HepG2 (cell line): Measurements from ENCODE around the gene NELFB. TPM values are rescaled to one million over a fixed set of nuclear protein-coding genes. Genes with fewer than 3 reads are reported as not detected.

Experiments used
- CHD4 ChIP-seq: fragments of 200-600 bp; sonication (generic); IDR thresholded peaks from 2 replicates; pipeline ENCODE4 v1.7.0; 2017; ENCODE audit warnings: mild to moderate bottlenecking, low read length, borderline replicate concordance
- FOXK2 ChIP-seq: fragments of 450-650 bp; IDR thresholded peaks from 2 replicates; pipeline ENCODE4 v1.6.1; 2016
- HMGA1 ChIP-seq: sonication (generic); formaldehyde crosslinking; conservative IDR thresholded peaks from 2 replicates; pipeline ENCODE4 v1.4.0; 2020; ENCODE audit warnings: missing genetic modification reagents
- IKZF5 ChIP-seq: IDR thresholded peaks from 2 replicates; pipeline ENCODE4 v1.6.1; 2018; ENCODE audit warnings: missing genetic modification reagents, mild to moderate bottlenecking, missing compliant biosample characterization
- KDM2A ChIP-seq: sonication (generic); formaldehyde crosslinking; IDR thresholded peaks from 2 replicates; pipeline ENCODE4 v1.4.0; 2020; ENCODE audit warnings: low read depth, missing genetic modification reagents, borderline replicate concordance
- NPAS2 ChIP-seq: sonication (generic); formaldehyde crosslinking; IDR thresholded peaks from 2 replicates; pipeline ENCODE4 v1.8.0; 2022; ENCODE audit warnings: mild to moderate bottlenecking, missing genetic modification reagents, borderline replicate concordance
- RFX3 ChIP-seq: IDR thresholded peaks from 2 replicates; pipeline ENCODE4 v1.6.1; 2016; ENCODE audit warnings: missing biosample characterization, missing genetic modification reagents
- RFXANK ChIP-seq: IDR thresholded peaks from 2 replicates; pipeline ENCODE4 v1.6.1; 2016
- SNAPC2 ChIP-seq: sonication (generic); formaldehyde crosslinking; IDR thresholded peaks from 2 replicates; pipeline ENCODE4 v1.8.1; 2022; ENCODE audit warnings: mild to moderate bottlenecking, missing genetic modification reagents
- SP5 ChIP-seq: IDR thresholded peaks from 2 replicates; pipeline ENCODE4 v1.6.1; 2016; ENCODE audit warnings: low read depth, borderline replicate concordance
- SPEN ChIP-seq: sonication (generic); formaldehyde crosslinking; IDR thresholded peaks from 2 replicates; pipeline ENCODE4 v1.5.1; 2020; ENCODE audit warnings: low read depth, mild to moderate bottlenecking, missing genetic modification reagents
- SRSF1 ChIP-seq: fragments of 200-400 bp; formaldehyde crosslinking; optimal IDR thresholded peaks from 2 replicates; pipeline ENCODE3; 2017; ENCODE audit warnings: mild to moderate bottlenecking, low read depth, low read length, moderate library complexity
- STAT5B ChIP-seq: sonication (generic); formaldehyde crosslinking; IDR thresholded peaks from 2 replicates; pipeline ENCODE4 v1.4.0; 2020; ENCODE audit warnings: missing genetic modification reagents
- TRIM22 ChIP-seq: fragments of 450-650 bp; IDR thresholded peaks from 2 replicates; pipeline ENCODE4 v1.6.1; 2017
- TRIM24 ChIP-seq: sonication (generic); formaldehyde crosslinking; IDR thresholded peaks from 2 replicates; pipeline ENCODE4 v1.8.0; 2022; ENCODE audit warnings: mild to moderate bottlenecking, missing genetic modification reagents
- ZNF619 ChIP-seq: sonication (generic); formaldehyde crosslinking; IDR thresholded peaks from 2 replicates; pipeline ENCODE4 v1.4.0; 2020; ENCODE audit warnings: mild to moderate bottlenecking, missing genetic modification reagents
- ZSCAN20 ChIP-seq: sonication (generic); formaldehyde crosslinking; IDR thresholded peaks from 2 replicates; pipeline ENCODE4 v1.4.0; 2020; ENCODE audit warnings: missing genetic modification reagents, mild to moderate bottlenecking, borderline replicate concordance
- polyA plus RNA-seq, 8 experiments: library from polyadenylated mRNA; depleted of rRNA in 3 of 8; stranded (reverse) in 7 of 8; unstranded in 1 of 8; fragments of >200 nt; fragmentation: Illumina TruSeq in 4 of 8; extraction: Trizol in 4 of 8; gene quantifications; 2 replicates each; pipeline versions ENCODE4 v1.2.1 to v1.2.3, GENCODE V29; 2011 to 2016; ENCODE audit warnings: low read depth in 4 of 8, missing spikeins in 1 of 8, mixed read lengths in 1 of 8; ENCODE audit not compliant: insufficient read depth in 1 of 8
- total RNA-seq, 5 experiments: library from RNA; depleted of rRNA; stranded (reverse); fragments of >200 nt; fragmentation: Illumina TruSeq; extraction: Trizol; gene quantifications; 2 replicates each; pipeline ENCODE4 v1.2.3, GENCODE V29; 2016; ENCODE audit warnings: low read depth in 1 of 5
- TF ChIP-seq, protein P1 (sequence below), 2 experiments: sonication (generic) in 1 of 2; formaldehyde crosslinking in 1 of 2; IDR thresholded peaks; 2 replicates each; pipeline versions ENCODE4 v1.4.0 to v1.6.1; 2018 to 2020; ENCODE audit warnings: missing genetic modification reagents in 2 of 2, borderline replicate concordance in 1 of 2, low read depth in 1 of 2, mild to moderate bottlenecking in 1 of 2, missing biosample characterization in 1 of 2
- TF ChIP-seq, protein P2 (sequence below): sonication (generic); formaldehyde crosslinking; IDR thresholded peaks from 2 replicates; pipeline ENCODE4 v1.4.0; 2020; ENCODE audit warnings: missing genetic modification reagents
- TF ChIP-seq, protein P3 (sequence below): sonication (generic); formaldehyde crosslinking; IDR thresholded peaks from 2 replicates; pipeline ENCODE4 v1.5.1; 2020; ENCODE audit warnings: missing genetic modification reagents, mild to moderate bottlenecking, borderline replicate concordance

Gene NELFB
- total and polyA plus RNA-seq, 2 of the 13 experiments (the other 11 are each of a cell fraction or from before 2014, with no cell fraction given): 26.5 to 45.8 TPM

GRCh38 chr9:137254624-137255447 is at the start of gene NELFB (continued):
- no peak; the same call in 1 of the 2 replicates for TF ChIP-seq ZSCAN20 (CRISPR knock-in tag)
- 0 out of 2 replicates have a peak, but pooled peaks have one; percentile 18 for TF ChIP-seq KDM2A (CRISPR knock-in tag)
- TF ChIP-seq SP5 (CRISPR knock-in tag): peak; percentile 41; the same call in 1 of the 2 replicates
- TF ChIP-seq STAT5B: no peak
- TF ChIP-seq SRSF1: no peak
- no peak for TF ChIP-seq NPAS2 (CRISPR knock-in tag)
- TF ChIP-seq, protein P1, sequence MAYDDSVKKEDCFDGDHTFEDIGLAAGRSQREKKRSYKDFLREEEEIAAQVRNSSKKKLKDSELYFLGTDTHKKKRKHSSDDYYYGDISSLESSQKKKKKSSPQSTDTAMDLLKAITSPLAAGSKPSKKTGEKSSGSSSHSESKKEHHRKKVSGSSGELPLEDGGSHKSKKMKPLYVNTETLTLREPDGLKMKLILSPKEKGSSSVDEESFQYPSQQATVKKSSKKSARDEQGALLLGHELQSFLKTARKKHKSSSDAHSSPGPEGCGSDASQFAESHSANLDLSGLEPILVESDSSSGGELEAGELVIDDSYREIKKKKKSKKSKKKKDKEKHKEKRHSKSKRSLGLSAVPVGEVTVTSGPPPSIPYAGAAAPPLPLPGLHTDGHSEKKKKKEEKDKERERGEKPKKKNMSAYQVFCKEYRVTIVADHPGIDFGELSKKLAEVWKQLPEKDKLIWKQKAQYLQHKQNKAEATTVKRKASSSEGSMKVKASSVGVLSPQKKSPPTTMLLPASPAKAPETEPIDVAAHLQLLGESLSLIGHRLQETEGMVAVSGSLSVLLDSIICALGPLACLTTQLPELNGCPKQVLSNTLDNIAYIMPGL (CRISPR knock-in tag; IDR thresholded peaks at IDR 0.05; ENCODE audit: borderline replicate concordance in 1 of 2, low read depth in 1 of 2): peak; percentile 17 to 34; a peak in 2 of 4 replicates
- TF ChIP-seq SNAPC2 (CRISPR knock-in tag): 0 out of 2 replicates have a peak, but pooled peaks have one; percentile 21
- TF ChIP-seq, protein P2, sequence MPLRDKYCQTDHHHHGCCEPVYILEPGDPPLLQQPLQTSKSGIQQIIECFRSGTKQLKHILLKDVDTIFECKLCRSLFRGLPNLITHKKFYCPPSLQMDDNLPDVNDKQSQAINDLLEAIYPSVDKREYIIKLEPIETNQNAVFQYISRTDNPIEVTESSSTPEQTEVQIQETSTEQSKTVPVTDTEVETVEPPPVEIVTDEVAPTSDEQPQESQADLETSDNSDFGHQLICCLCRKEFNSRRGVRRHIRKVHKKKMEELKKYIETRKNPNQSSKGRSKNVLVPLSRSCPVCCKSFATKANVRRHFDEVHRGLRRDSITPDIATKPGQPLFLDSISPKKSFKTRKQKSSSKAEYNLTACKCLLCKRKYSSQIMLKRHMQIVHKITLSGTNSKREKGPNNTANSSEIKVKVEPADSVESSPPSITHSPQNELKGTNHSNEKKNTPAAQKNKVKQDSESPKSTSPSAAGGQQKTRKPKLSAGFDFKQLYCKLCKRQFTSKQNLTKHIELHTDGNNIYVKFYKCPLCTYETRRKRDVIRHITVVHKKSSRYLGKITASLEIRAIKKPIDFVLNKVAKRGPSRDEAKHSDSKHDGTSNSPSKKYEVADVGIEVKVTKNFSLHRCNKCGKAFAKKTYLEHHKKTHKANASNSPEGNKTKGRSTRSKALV: no peak
- TF ChIP-seq TRIM24 (CRISPR knock-in tag): no peak
- no peak for TF ChIP-seq RFXANK (CRISPR knock-in tag)
- no peak for TF ChIP-seq FOXK2
- TF ChIP-seq SPEN: peak; percentile 54
- no peak; the same call in 1 of the 2 replicates for TF ChIP-seq IKZF5 (CRISPR knock-in tag)
- TF ChIP-seq ZNF619 (CRISPR knock-in tag): 0 out of 2 replicates have a peak, but pooled peaks have one; percentile 44
- TF ChIP-seq, protein P3, sequence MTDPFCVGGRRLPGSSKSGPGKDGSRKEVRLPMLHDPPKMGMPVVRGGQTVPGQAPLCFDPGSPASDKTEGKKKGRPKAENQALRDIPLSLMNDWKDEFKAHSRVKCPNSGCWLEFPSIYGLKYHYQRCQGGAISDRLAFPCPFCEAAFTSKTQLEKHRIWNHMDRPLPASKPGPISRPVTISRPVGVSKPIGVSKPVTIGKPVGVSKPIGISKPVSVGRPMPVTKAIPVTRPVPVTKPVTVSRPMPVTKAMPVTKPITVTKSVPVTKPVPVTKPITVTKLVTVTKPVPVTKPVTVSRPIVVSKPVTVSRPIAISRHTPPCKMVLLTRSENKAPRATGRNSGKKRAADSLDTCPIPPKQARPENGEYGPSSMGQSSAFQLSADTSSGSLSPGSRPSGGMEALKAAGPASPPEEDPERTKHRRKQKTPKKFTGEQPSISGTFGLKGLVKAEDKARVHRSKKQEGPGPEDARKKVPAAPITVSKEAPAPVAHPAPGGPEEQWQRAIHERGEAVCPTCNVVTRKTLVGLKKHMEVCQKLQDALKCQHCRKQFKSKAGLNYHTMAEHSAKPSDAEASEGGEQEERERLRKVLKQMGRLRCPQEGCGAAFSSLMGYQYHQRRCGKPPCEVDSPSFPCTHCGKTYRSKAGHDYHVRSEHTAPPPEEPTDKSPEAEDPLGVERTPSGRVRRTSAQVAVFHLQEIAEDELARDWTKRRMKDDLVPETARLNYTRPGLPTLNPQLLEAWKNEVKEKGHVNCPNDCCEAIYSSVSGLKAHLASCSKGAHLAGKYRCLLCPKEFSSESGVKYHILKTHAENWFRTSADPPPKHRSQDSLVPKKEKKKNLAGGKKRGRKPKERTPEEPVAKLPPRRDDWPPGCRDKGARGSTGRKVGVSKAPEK (CRISPR knock-in tag): no peak
- TF ChIP-seq CHD4: no peak; the same call in 1 of the 2 replicates
- no peak for TF ChIP-seq HMGA1 (CRISPR knock-in tag)
- no peak for TF ChIP-seq RFX3 (CRISPR knock-in tag)
- no peak for TF ChIP-seq TRIM22
